ENCODE measurements around the gene NOS1AP.

DNA sequence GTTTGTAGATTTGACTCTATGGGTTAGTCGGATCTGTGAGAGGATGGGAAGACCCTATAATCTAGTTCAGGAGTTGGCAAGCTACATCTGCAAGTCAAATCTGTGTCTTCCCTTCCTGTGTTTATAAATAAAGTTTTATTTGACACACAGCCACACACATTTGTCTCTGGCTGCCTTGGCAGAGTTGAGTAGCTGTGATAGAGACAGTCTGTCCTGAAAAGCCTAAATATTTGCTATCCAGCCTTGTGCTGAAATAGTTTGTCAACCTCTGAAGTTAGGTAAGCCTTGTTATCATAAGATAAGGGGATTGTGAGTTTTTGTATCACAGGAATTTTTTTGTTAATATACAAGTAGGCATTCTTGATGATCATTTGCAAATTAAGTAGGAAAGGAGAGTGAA is 136.8 kb downstream of the NOS1AP start:
- TF ChIP-seq CTCF (IDR thresholded peaks at IDR 0.05) (no peak), POLR2A (IDR thresholded peaks at IDR 0.05) (no peak)

Data from lower leg skin (tissue), 3 donors.